Measurements from ENCODE around the gene AGPAT3. TPM values are rescaled to one million over a fixed set of nuclear protein-coding genes. Genes with fewer than 3 reads are reported as not detected.

AGPAT3 gene
- total RNA-seq, 1 experiment from 2014 or later, result 13.0 TPM

DNA sequence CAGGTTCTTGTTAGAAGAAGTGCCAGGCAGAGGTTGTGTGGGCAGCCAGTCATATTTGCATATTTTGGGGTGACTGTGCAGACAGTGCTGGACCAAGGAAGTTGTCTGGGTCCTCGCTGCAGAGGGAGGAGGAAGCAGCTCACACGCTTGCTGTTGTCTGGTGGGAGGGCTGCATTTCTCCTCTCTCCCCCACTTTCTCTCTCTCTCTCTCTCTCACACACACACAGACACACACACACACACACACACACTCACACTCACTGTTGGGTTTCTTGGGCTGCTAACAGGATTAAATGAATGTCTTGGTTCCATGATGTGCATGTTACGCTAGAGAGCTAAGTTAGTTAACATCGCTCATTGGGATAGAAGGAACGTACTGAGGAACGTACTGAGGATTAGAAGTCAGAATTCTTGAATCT, 72.9 kb downstream of the AGPAT3 start:
- no peaks in the 10 kb centered on the region for H4K20me1 ChIP-seq (ENCODE audit: control insufficient read depth, insufficient read depth, insufficient read length)
- H2BK12ac ChIP-seq (ENCODE audit: insufficient read length, low read depth, low read length), result no peak overlapping the region
- H3K56ac ChIP-seq (ENCODE audit: insufficient read length, low read depth, low read length), result no peak overlapping the region
- no peak for DNase-seq
- no peaks in the 10 kb centered on the region for H3K9me3 Mint-ChIP-seq
- H3K4me3 Mint-ChIP-seq, result no peak overlapping the region
- H2BK120ac ChIP-seq (ENCODE audit: low read depth, low read length, poor library complexity, severe bottlenecking), result no peak overlapping the region
- no peak overlapping the region for H3T11ph ChIP-seq (ENCODE audit: low read length)
- no peak overlapping the region for H3K4me2 ChIP-seq (ENCODE audit: insufficient read depth, insufficient read length, low read length)
- peaks cover 14 to 22% of the 10 kb centered on the region in 2 experiments for H3K4me1 Mint-ChIP-seq
- H2BK5ac ChIP-seq (ENCODE audit: insufficient read length, low read length), result no peak overlapping the region
- no peaks in the 10 kb centered on the region for H3K79me1 ChIP-seq (ENCODE audit: insufficient read depth, low read depth, low read length, poor library complexity, severe bottlenecking)
- H3K27me3 Mint-ChIP-seq (ENCODE audit: low read depth), result no peaks in the 10 kb centered on the region
- H4K5ac ChIP-seq (ENCODE audit: insufficient read length, low read depth, low read length), result no peak overlapping the region
- H3K27ac ChIP-seq (ENCODE audit: insufficient read length, low read depth, low read length), result no peak overlapping the region
- H3K23ac ChIP-seq (ENCODE audit: insufficient read length, low read depth, low read length), result no peak overlapping the region
- no peak overlapping the region for H3K14ac ChIP-seq (ENCODE audit: insufficient read depth, low read length)
- no peaks in the 10 kb centered on the region for H3K9me3 ChIP-seq (ENCODE audit: control insufficient read depth, low read depth, low read length)
- no peaks in the 10 kb centered on the region for H3K4me1 ChIP-seq (ENCODE audit: insufficient read depth, low read length)
- no peaks in the 10 kb centered on the region for H3K79me2 ChIP-seq (ENCODE audit: insufficient read depth, low read length)
- H3K4ac ChIP-seq (ENCODE audit: low read depth, low read length), result no peak overlapping the region
- H3K36me3 Mint-ChIP-seq (ENCODE audit: insufficient read depth in 1 of 3, low read depth in 3 of 3), result no peaks in the 10 kb centered on the region; a peak in 1 of 7 replicates
- WGBS (ENCODE audit: extremely low coverage, insufficient read length, low lambda C conversion rate), result no CpG with 5 or more reads among the region's 6 CpGs
- H3K23me2 ChIP-seq (ENCODE audit: insufficient read length, low read depth, low read length, poor library complexity, severe bottlenecking), result no peaks in the 10 kb centered on the region
- TF ChIP-seq, protein P1, sequence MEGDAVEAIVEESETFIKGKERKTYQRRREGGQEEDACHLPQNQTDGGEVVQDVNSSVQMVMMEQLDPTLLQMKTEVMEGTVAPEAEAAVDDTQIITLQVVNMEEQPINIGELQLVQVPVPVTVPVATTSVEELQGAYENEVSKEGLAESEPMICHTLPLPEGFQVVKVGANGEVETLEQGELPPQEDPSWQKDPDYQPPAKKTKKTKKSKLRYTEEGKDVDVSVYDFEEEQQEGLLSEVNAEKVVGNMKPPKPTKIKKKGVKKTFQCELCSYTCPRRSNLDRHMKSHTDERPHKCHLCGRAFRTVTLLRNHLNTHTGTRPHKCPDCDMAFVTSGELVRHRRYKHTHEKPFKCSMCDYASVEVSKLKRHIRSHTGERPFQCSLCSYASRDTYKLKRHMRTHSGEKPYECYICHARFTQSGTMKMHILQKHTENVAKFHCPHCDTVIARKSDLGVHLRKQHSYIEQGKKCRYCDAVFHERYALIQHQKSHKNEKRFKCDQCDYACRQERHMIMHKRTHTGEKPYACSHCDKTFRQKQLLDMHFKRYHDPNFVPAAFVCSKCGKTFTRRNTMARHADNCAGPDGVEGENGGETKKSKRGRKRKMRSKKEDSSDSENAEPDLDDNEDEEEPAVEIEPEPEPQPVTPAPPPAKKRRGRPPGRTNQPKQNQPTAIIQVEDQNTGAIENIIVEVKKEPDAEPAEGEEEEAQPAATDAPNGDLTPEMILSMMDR (conservative IDR thresholded peaks at IDR 0.05), result no peak
- H4K8ac ChIP-seq (replicated peaks; ENCODE audit: insufficient read length, low read depth, low read length), result no peak overlapping the region
- H3K9ac ChIP-seq (ENCODE audit: extremely low read depth, insufficient read length, low read length), result no peak overlapping the region
- H3K18ac ChIP-seq (ENCODE audit: insufficient read length, low read depth, low read length), result no peak overlapping the region
- H3K27me3 ChIP-seq (ENCODE audit: insufficient read depth, low read length), result no peaks in the 10 kb centered on the region
- H2AFZ ChIP-seq (ENCODE audit: low read length), result no peak overlapping the region
- no peak overlapping the region for H4K91ac ChIP-seq (ENCODE audit: insufficient read length, low read depth, low read length)
- H2BK15ac ChIP-seq (ENCODE audit: low read depth, low read length), result no peak overlapping the region
- no peak overlapping the region for H3K27ac Mint-ChIP-seq
- H2BK20ac ChIP-seq (ENCODE audit: low read depth, low read length, poor library complexity, severe bottlenecking), result no peak overlapping the region
- no peak overlapping the region for H2AK5ac ChIP-seq (ENCODE audit: insufficient read length, low read length)
